HEK293 (cell line): ENCODE results near the gene RIPK4.

Experiments used
- CTCF ChIA-PET: fragments of 350-600 bp; formaldehyde crosslinking; extraction: SDS; loops from one replicate; lab custom pipeline; 2021; ENCODE audit warnings: antibody characterized with exemption; lab: Yijun Ruan, JAX
- POLR2A ChIA-PET: fragments of 300-600 bp; formaldehyde crosslinking; extraction: SDS; loops from one replicate; lab custom pipeline; 2020; ENCODE audit warnings: antibody characterized with exemption, inconsistent platforms; lab: Yijun Ruan, JAX
- H3K27ac ChIP-seq: fragments of 200-500 bp; sonication (Bioruptor generic); 2 replicates; pipeline ENCODE4 v1.5.1; 2014; ENCODE audit warnings: low read depth, low read length, control low read depth, inconsistent platforms; ENCODE audit errors: extremely low read depth
- H3K36me3 ChIP-seq, 2 experiments: fragments of 200-500 bp in 1 of 2; sonication (Bioruptor generic) in 1 of 2; 1 replicate in 1 of 2; 2 replicates in 1 of 2; pipeline ENCODE4 v1.5.1; 2014 to 2017; ENCODE audit warnings: inconsistent platforms in 2 of 2, low read length in 2 of 2; ENCODE audit not compliant: control insufficient read depth in 2 of 2, insufficient read depth in 1 of 2
- H3K4me1 ChIP-seq: fragments of 200-500 bp; sonication (Bioruptor generic); 2 replicates; pipeline ENCODE4 v1.5.1; 2014; ENCODE audit warnings: mild to moderate bottlenecking, low read length, inconsistent platforms; ENCODE audit not compliant: control insufficient read depth, insufficient read depth
- H3K4me3 ChIP-seq: 2 replicates; pipeline ENCODE4 v1.5.1; 2011; ENCODE audit warnings: low read depth, mild to moderate bottlenecking, control low read depth, low read length, moderate library complexity
- H3K9me3 ChIP-seq: fragments of 200-500 bp; sonication (Bioruptor generic); 2 replicates; pipeline ENCODE4 v1.5.1; 2014; ENCODE audit warnings: low read depth, low read length, inconsistent platforms; ENCODE audit not compliant: control insufficient read depth, insufficient read depth
- BCL11A ChIP-seq: fragments of 450-650 bp; formaldehyde crosslinking; IDR thresholded peaks from 2 replicates; pipeline ENCODE4 v1.5.1; 2016; ENCODE audit warnings: low read depth, missing biosample characterization, missing genetic modification characterization
- EGR2 ChIP-seq: fragments of 450-650 bp; formaldehyde crosslinking; IDR thresholded peaks from 2 replicates; pipeline ENCODE4 v1.5.1; 2016; ENCODE audit warnings: low read depth, missing biosample characterization, missing genetic modification characterization
- FEZF1 ChIP-seq: fragments of 450-650 bp; formaldehyde crosslinking; IDR thresholded peaks from 2 replicates; pipeline ENCODE4 v1.5.1; 2016; ENCODE audit warnings: missing biosample characterization, missing genetic modification characterization
- HOXA7 ChIP-seq: sonication (generic); formaldehyde crosslinking; IDR thresholded peaks from 2 replicates; pipeline ENCODE4 v1.8.1; 2022; ENCODE audit warnings: missing genetic modification reagents, borderline replicate concordance
- OVOL3 ChIP-seq: fragments of 450-650 bp; formaldehyde crosslinking; IDR thresholded peaks from 2 replicates; pipeline ENCODE4 v1.5.1; 2016; ENCODE audit warnings: missing biosample characterization, missing genetic modification characterization
- SCRT1 ChIP-seq: fragments of 450-650 bp; formaldehyde crosslinking; IDR thresholded peaks from 2 replicates; pipeline ENCODE4 v1.5.1; 2016; ENCODE audit warnings: missing biosample characterization, missing genetic modification characterization, borderline replicate concordance
- TCF7L2 ChIP-seq: IDR thresholded peaks from 2 replicates; pipeline ENCODE4 v1.6.1; 2011; ENCODE audit warnings: low read depth, mild to moderate bottlenecking, inconsistent platforms, low read length, moderate library complexity, borderline replicate concordance
- ZNF112 ChIP-seq: fragments of 450-650 bp; formaldehyde crosslinking; IDR thresholded peaks from 2 replicates; pipeline ENCODE4 v1.5.0; 2017; ENCODE audit warnings: missing biosample characterization, missing genetic modification characterization
- ZNF140 ChIP-seq: fragments of 450-650 bp; formaldehyde crosslinking; IDR thresholded peaks from 2 replicates; pipeline ENCODE4 v1.5.1; 2016; ENCODE audit warnings: missing biosample characterization, missing genetic modification characterization
- ZNF174 ChIP-seq: fragments of 450-650 bp; formaldehyde crosslinking; IDR thresholded peaks from 2 replicates; pipeline ENCODE4 v1.5.0; 2017; ENCODE audit warnings: missing biosample characterization, mild to moderate bottlenecking, missing genetic modification characterization
- ZNF175 ChIP-seq: fragments of 450-650 bp; formaldehyde crosslinking; IDR thresholded peaks from 2 replicates; pipeline ENCODE4 v1.5.1; 2016; ENCODE audit warnings: missing biosample characterization, missing genetic modification characterization
- ZNF214 ChIP-seq: fragments of 450-650 bp; formaldehyde crosslinking; IDR thresholded peaks from 2 replicates; pipeline ENCODE4 v1.5.1; 2017; ENCODE audit warnings: missing biosample characterization, mild to moderate bottlenecking, missing genetic modification characterization, borderline replicate concordance
- ZNF350 ChIP-seq: fragments of 450-650 bp; formaldehyde crosslinking; IDR thresholded peaks from 2 replicates; pipeline ENCODE4 v1.5.0; 2017; ENCODE audit warnings: missing biosample characterization, mild to moderate bottlenecking, missing genetic modification characterization
- ZNF37A ChIP-seq: fragments of 450-650 bp; IDR thresholded peaks from 2 replicates; pipeline ENCODE4 v1.5.1; 2018; ENCODE audit warnings: missing biosample characterization, missing genetic modification characterization
- ZNF449 ChIP-seq: fragments of 450-650 bp; formaldehyde crosslinking; IDR thresholded peaks from 2 replicates; pipeline ENCODE4 v1.5.1; 2017; ENCODE audit warnings: missing biosample characterization, mild to moderate bottlenecking, missing genetic modification characterization, moderate library complexity
- ZNF518A ChIP-seq: fragments of 450-650 bp; formaldehyde crosslinking; conservative IDR thresholded peaks from 2 replicates; pipeline ENCODE4 v1.5.1; 2016; ENCODE audit warnings: low read depth, missing biosample characterization, missing genetic modification characterization
- ZNF544 ChIP-seq: fragments of 450-650 bp; formaldehyde crosslinking; IDR thresholded peaks from 2 replicates; pipeline ENCODE4 v1.5.0; 2017; ENCODE audit warnings: missing biosample characterization, missing genetic modification characterization
- ZNF600 ChIP-seq: fragments of 450-650 bp; formaldehyde crosslinking; IDR thresholded peaks from 2 replicates; pipeline ENCODE4 v1.5.1; 2016; ENCODE audit warnings: missing biosample characterization, missing genetic modification characterization
- ZNF629 ChIP-seq: fragments of 450-650 bp; formaldehyde crosslinking; IDR thresholded peaks from 2 replicates; pipeline ENCODE4 v1.5.1; 2017; ENCODE audit warnings: missing biosample characterization, missing genetic modification characterization
- ZNF677 ChIP-seq: fragments of 450-650 bp; IDR thresholded peaks from 2 replicates; pipeline ENCODE4 v1.5.0; 2018; ENCODE audit warnings: missing biosample characterization, mild to moderate bottlenecking, missing genetic modification characterization, moderate library complexity
- ZNF747 ChIP-seq: fragments of 450-650 bp; formaldehyde crosslinking; IDR thresholded peaks from 2 replicates; pipeline ENCODE4 v1.5.1; 2016; ENCODE audit warnings: missing biosample characterization, missing genetic modification characterization
- TF ChIP-seq, protein P1 (sequence below): fragments of 450-650 bp; formaldehyde crosslinking; IDR thresholded peaks from 2 replicates; pipeline ENCODE4 v1.5.1; 2016; ENCODE audit warnings: missing biosample characterization, missing genetic modification characterization
- TF ChIP-seq, protein P2 (sequence below): fragments of 450-650 bp; formaldehyde crosslinking; IDR thresholded peaks from 2 replicates; pipeline ENCODE4 v1.5.1; 2016; ENCODE audit warnings: missing biosample characterization, missing genetic modification characterization
- TF ChIP-seq, protein P3 (sequence below): fragments of 450-650 bp; formaldehyde crosslinking; IDR thresholded peaks from 2 replicates; pipeline ENCODE4 v1.5.1; 2016; ENCODE audit warnings: missing biosample characterization, missing genetic modification characterization

RIPK4 gene

GRCh38 chr21:41776778-41777177, 9.9 kb upstream of the RIPK4 start:
- Histone ChIP-seq H3K4me3 (no peak overlapping the region), H3K4me1 (peaks cover 10% of the 10 kb centered on the region; the same call in 1 of the 2 replicates), H3K9me3 (no peaks in the 10 kb centered on the region), H3K36me3 (no peaks in the 10 kb centered on the region), H3K27ac (no peak overlapping the region)
- TF ChIP-seq TCF7L2, result no peak
- no peak for TF ChIP-seq ZNF174
- TF ChIP-seq OVOL3, result no peak
- TF ChIP-seq SCRT1 (tag by site-specific recombination), result no peak
- no peak for TF ChIP-seq ZNF214
- no peak for TF ChIP-seq HOXA7 (CRISPR knock-in tag)
- TF ChIP-seq ZNF747 (tag by site-specific recombination), result no peak
- TF ChIP-seq, protein P1, sequence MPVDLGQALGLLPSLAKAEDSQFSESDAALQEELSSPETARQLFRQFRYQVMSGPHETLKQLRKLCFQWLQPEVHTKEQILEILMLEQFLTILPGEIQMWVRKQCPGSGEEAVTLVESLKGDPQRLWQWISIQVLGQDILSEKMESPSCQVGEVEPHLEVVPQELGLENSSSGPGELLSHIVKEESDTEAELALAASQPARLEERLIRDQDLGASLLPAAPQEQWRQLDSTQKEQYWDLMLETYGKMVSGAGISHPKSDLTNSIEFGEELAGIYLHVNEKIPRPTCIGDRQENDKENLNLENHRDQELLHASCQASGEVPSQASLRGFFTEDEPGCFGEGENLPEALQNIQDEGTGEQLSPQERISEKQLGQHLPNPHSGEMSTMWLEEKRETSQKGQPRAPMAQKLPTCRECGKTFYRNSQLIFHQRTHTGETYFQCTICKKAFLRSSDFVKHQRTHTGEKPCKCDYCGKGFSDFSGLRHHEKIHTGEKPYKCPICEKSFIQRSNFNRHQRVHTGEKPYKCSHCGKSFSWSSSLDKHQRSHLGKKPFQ (tag by site-specific recombination), result no peak
- no peak for TF ChIP-seq ZNF175 (tag by site-specific recombination)
- TF ChIP-seq, protein P2, sequence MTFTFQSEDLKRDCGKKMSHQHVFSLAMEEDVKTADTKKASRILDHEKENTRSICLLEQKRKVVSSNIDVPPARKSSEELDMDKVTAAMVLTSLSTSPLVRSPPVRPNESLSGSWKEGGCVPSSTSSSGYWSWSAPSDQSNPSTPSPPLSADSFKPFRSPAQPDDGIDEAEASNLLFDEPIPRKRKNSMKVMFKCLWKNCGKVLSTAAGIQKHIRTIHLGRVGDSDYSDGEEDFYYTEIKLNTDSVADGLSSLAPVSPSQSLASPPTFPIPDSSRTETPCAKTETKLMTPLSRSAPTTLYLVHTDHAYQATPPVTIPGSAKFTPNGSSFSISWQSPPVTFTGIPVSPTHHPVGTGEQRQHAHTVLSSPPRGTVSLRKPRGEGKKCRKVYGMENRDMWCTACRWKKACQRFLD (tag by site-specific recombination), result no peak
- no peak for TF ChIP-seq FEZF1 (tag by site-specific recombination)
- POLR2A ChIA-PET, result interaction anchor here (0.6 to 1.2 kb wide), 3 partner anchors 8 to 14 kb away, joined by 3 to 6 read pairs (median 3); no protein-coding TSS in a partner anchor
- CTCF ChIA-PET, result interaction anchor here (0.7 to 6.7 kb wide), 9 partner anchors 8 to 163 kb away, joined by 3 to 164 read pairs (median 5); no protein-coding TSS in a partner anchor

DNA sequence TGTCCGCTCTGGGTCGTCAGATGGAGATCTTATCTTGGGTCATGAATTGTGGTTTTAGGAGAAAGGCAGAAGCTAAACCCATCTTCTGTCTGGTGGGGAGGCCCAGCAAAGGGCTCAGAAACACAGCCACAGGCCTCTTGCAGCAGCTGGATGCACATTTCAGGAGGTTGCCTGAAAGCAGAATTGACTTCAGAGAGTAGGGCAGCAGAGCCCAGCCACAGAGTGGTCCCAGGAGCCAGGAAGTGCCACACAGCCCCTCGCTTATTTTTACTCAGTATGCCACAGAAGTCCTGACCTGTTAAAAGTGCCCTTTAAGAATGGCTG, 8.3 kb upstream of the RIPK4 start:
- Histone ChIP-seq H3K27ac (no peak overlapping the region), H3K9me3 (no peaks in the 10 kb centered on the region), H3K4me1 (peaks cover 5% of the 10 kb centered on the region; the same call in 1 of the 2 replicates), H3K4me3 (no peak overlapping the region), H3K36me3 (no peaks in the 10 kb centered on the region)
- ChIA-PET CTCF (interaction anchor here (0.6 to 6.7 kb wide), 8 partner anchors 9 to 739 kb away, joined by 3 to 164 read pairs (median 4); partner anchors contain the start of gene SLC37A1), POLR2A (no interaction called here)
- TF ChIP-seq EGR2 (tag by site-specific recombination) (no peak), ZNF112 (tag by site-specific recombination) (no peak), ZNF600 (no peak), ZNF677 (tag by site-specific recombination) (no peak), BCL11A (tag by site-specific recombination) (no peak), ZNF544 (tag by site-specific recombination) (no peak), ZNF37A (tag by site-specific recombination) (no peak), ZNF629 (no peak), ZNF449 (tag by site-specific recombination) (no peak), ZNF350 (tag by site-specific recombination) (no peak), ZNF174 (no peak), ZNF140 (no peak), ZNF518A (tag by site-specific recombination) (no peak)
- TF ChIP-seq, protein P3, sequence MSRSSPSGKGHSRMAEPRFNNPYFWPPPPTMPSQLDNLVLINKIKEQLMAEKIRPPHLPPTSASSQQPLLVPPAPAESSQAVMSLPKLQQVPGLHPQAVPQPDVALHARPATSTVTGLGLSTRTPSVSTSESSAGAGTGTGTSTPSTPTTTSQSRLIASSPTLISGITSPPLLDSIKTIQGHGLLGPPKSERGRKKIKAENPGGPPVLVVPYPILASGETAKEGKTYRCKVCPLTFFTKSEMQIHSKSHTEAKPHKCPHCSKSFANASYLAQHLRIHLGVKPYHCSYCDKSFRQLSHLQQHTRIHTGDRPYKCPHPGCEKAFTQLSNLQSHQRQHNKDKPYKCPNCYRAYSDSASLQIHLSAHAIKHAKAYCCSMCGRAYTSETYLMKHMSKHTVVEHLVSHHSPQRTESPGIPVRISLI (tag by site-specific recombination), result no peak
- TF ChIP-seq, protein P1 (tag by site-specific recombination), result no peak
